HEK293 (cell line): Measurements from ENCODE around the gene GPER1.

Experiments used
- CTCF ChIA-PET: fragments of 350-600 bp; formaldehyde crosslinking; extraction: SDS; loops from one replicate; lab custom pipeline; 2021; ENCODE audit warnings: antibody characterized with exemption; lab: Yijun Ruan, JAX
- POLR2A ChIA-PET: fragments of 300-600 bp; formaldehyde crosslinking; extraction: SDS; loops from one replicate; lab custom pipeline; 2020; ENCODE audit warnings: antibody characterized with exemption, inconsistent platforms; lab: Yijun Ruan, JAX
- H3K27ac ChIP-seq: fragments of 200-500 bp; sonication (Bioruptor generic); 2 replicates; pipeline ENCODE4 v1.5.1; 2014; ENCODE audit warnings: low read depth, low read length, control low read depth, inconsistent platforms; ENCODE audit errors: extremely low read depth
- H3K36me3 ChIP-seq, 2 experiments: fragments of 200-500 bp in 1 of 2; sonication (Bioruptor generic) in 1 of 2; 1 replicate in 1 of 2; 2 replicates in 1 of 2; pipeline ENCODE4 v1.5.1; 2014 to 2017; ENCODE audit warnings: inconsistent platforms in 2 of 2, low read length in 2 of 2; ENCODE audit not compliant: control insufficient read depth in 2 of 2, insufficient read depth in 1 of 2
- H3K4me1 ChIP-seq: fragments of 200-500 bp; sonication (Bioruptor generic); 2 replicates; pipeline ENCODE4 v1.5.1; 2014; ENCODE audit warnings: mild to moderate bottlenecking, low read length, inconsistent platforms; ENCODE audit not compliant: control insufficient read depth, insufficient read depth
- H3K4me3 ChIP-seq: 2 replicates; pipeline ENCODE4 v1.5.1; 2011; ENCODE audit warnings: low read depth, mild to moderate bottlenecking, control low read depth, low read length, moderate library complexity
- H3K9me3 ChIP-seq: fragments of 200-500 bp; sonication (Bioruptor generic); 2 replicates; pipeline ENCODE4 v1.5.1; 2014; ENCODE audit warnings: low read depth, low read length, inconsistent platforms; ENCODE audit not compliant: control insufficient read depth, insufficient read depth
- ATF2 ChIP-seq: fragments of 450-650 bp; formaldehyde crosslinking; IDR thresholded peaks from 2 replicates; pipeline ENCODE4 v1.5.1; 2016; ENCODE audit warnings: missing biosample characterization, missing genetic modification characterization, low read depth
- KLF17 ChIP-seq: fragments of 450-650 bp; formaldehyde crosslinking; IDR thresholded peaks from 2 replicates; pipeline ENCODE4 v1.5.1; 2016; ENCODE audit warnings: missing biosample characterization, missing genetic modification characterization
- PRDM1 ChIP-seq: fragments of 450-650 bp; formaldehyde crosslinking; IDR thresholded peaks from 2 replicates; pipeline ENCODE4; 2016; ENCODE audit warnings: missing biosample characterization, missing genetic modification characterization
- RBAK ChIP-seq: fragments of 450-650 bp; formaldehyde crosslinking; IDR thresholded peaks from 2 replicates; pipeline ENCODE4 v1.5.1; 2016; ENCODE audit warnings: missing biosample characterization, missing genetic modification characterization
- ZBTB21 ChIP-seq: fragments of 450-650 bp; formaldehyde crosslinking; IDR thresholded peaks from 2 replicates; pipeline ENCODE4 v1.5.1; 2017; ENCODE audit warnings: missing biosample characterization, missing genetic modification characterization
- ZFP3 ChIP-seq: fragments of 450-650 bp; formaldehyde crosslinking; IDR thresholded peaks from 2 replicates; pipeline ENCODE4 v1.5.1; 2016; ENCODE audit warnings: low read depth, missing biosample characterization, missing genetic modification characterization
- ZIC2 ChIP-seq: fragments of 450-650 bp; formaldehyde crosslinking; IDR thresholded peaks from 2 replicates; pipeline ENCODE4 v1.5.1; 2016; ENCODE audit warnings: missing biosample characterization, missing genetic modification characterization
- ZNF146 ChIP-seq: fragments of 450-650 bp; formaldehyde crosslinking; IDR thresholded peaks from 2 replicates; pipeline ENCODE4 v1.5.1; 2016; ENCODE audit warnings: missing biosample characterization, missing genetic modification characterization
- ZNF221 ChIP-seq: fragments of 450-650 bp; formaldehyde crosslinking; IDR thresholded peaks from 2 replicates; pipeline ENCODE4 v1.5.1; 2017; ENCODE audit warnings: missing biosample characterization, missing genetic modification characterization, borderline replicate concordance
- ZNF24 ChIP-seq: fragments of 450-650 bp; formaldehyde crosslinking; IDR thresholded peaks from 2 replicates; pipeline ENCODE4 v1.5.1; 2016; ENCODE audit warnings: missing biosample characterization, missing genetic modification characterization
- ZNF341 ChIP-seq: fragments of 450-650 bp; formaldehyde crosslinking; IDR thresholded peaks from 2 replicates; pipeline ENCODE4; 2016; ENCODE audit warnings: low read depth, missing biosample characterization, missing genetic modification characterization
- ZNF362 ChIP-seq: fragments of 450-650 bp; formaldehyde crosslinking; IDR thresholded peaks from 2 replicates; pipeline ENCODE4 v1.5.1; 2016; ENCODE audit warnings: missing biosample characterization, missing genetic modification characterization
- ZNF366 ChIP-seq: fragments of 450-650 bp; formaldehyde crosslinking; conservative IDR thresholded peaks from 2 replicates; pipeline ENCODE4 v1.5.1; 2016; ENCODE audit warnings: missing biosample characterization, missing genetic modification characterization
- ZNF48 ChIP-seq: fragments of 450-650 bp; formaldehyde crosslinking; IDR thresholded peaks from 2 replicates; pipeline ENCODE4 v1.5.1; 2016; ENCODE audit warnings: missing biosample characterization, missing genetic modification characterization
- ZNF513 ChIP-seq: fragments of 450-650 bp; IDR thresholded peaks from 2 replicates; pipeline ENCODE4 v1.5.1; 2018; ENCODE audit warnings: missing biosample characterization, missing genetic modification characterization
- ZNF521 ChIP-seq: fragments of 450-650 bp; formaldehyde crosslinking; IDR thresholded peaks from 2 replicates; pipeline ENCODE4 v1.5.1; 2017; ENCODE audit warnings: missing biosample characterization, mild to moderate bottlenecking, missing genetic modification characterization
- ZNF624 ChIP-seq: fragments of 450-650 bp; formaldehyde crosslinking; IDR thresholded peaks from 2 replicates; pipeline ENCODE4 v1.5.1; 2017; ENCODE audit warnings: missing biosample characterization, missing genetic modification characterization
- ZNF670 ChIP-seq: fragments of 450-650 bp; formaldehyde crosslinking; IDR thresholded peaks from 2 replicates; pipeline ENCODE4 v1.5.1; 2016; ENCODE audit warnings: missing biosample characterization, missing genetic modification characterization, low read depth
- ZSCAN30 ChIP-seq: fragments of 450-650 bp; IDR thresholded peaks from 2 replicates; pipeline ENCODE4 v1.5.1; 2018; ENCODE audit warnings: missing biosample characterization, mild to moderate bottlenecking, missing genetic modification characterization, moderate library complexity
- TF ChIP-seq, protein P1 (sequence below): fragments of 450-650 bp; formaldehyde crosslinking; IDR thresholded peaks from 2 replicates; pipeline ENCODE4 v1.5.1; 2016; ENCODE audit warnings: missing biosample characterization, missing genetic modification characterization
- TF ChIP-seq, protein P2 (sequence below): fragments of 450-650 bp; formaldehyde crosslinking; IDR thresholded peaks from 2 replicates; pipeline ENCODE4 v1.5.1; 2016; ENCODE audit warnings: missing biosample characterization, missing genetic modification characterization

The GPER1 gene

DNA sequence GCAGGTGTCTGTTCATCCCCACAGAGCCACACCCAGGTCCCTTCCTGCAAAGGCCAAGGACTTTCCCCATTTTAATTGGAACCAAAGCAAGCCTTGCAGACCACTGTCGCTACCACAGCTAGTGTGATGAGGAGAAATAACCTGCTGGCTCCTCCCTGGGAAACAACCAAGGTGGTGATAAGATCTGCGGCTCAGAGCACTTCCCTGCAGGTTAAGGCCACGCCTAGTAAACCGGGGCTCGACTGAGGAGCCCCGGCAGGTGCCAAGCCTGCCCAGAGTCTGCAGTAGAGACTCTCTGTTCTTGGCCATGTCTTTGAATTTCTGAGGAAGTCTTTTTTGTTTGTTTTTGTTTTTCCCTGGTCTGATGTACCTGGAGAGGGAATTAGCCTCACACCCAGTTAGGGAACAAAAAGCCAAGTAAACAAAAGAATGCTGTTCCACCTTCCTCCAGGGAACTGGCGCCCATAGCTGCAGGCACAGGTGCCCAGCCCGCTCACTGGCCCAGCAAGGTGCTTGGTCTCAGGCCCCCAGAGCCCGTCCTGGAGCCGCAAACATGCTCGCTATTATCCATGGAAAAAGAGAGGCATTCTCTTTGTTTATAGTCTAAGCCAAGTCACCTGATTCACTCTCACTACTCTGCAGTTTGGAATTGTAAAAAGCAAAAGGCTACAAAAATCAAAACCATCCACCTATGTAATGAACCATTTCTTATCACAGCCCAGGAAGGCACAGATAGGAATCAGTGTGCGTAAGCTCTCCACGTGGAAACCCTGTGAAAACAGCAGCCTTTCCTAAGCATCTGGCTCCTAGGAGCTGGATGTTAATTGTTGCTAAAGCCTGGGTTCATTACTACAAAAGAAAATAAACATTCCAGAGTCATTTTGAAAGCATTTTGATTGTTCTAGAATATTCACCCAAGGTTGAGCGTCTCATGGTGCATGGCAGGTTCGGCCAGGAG is 40.9 kb upstream of the GPER1 start:
- peaks cover 8% of the 10 kb centered on the region for H3K4me1 ChIP-seq
- ChIA-PET CTCF (interaction anchor here (2.7 to 3.4 kb wide), 2 partner anchors 18 to 53 kb away, joined by 10 to 15 read pairs; no protein-coding TSS in a partner anchor), POLR2A (no interaction called here)
- TF ChIP-seq ZNF366 (tag by site-specific recombination) (no peak), ZNF670 (tag by site-specific recombination) (no peak), ZNF221 (tag by site-specific recombination) (no peak)
- no peaks in the 10 kb centered on the region for H3K9me3 ChIP-seq
- no peaks in the 10 kb centered on the region for H3K36me3 ChIP-seq
- no peak overlapping the region for H3K4me3 ChIP-seq
- H3K27ac ChIP-seq: no peak overlapping the region

DNA sequence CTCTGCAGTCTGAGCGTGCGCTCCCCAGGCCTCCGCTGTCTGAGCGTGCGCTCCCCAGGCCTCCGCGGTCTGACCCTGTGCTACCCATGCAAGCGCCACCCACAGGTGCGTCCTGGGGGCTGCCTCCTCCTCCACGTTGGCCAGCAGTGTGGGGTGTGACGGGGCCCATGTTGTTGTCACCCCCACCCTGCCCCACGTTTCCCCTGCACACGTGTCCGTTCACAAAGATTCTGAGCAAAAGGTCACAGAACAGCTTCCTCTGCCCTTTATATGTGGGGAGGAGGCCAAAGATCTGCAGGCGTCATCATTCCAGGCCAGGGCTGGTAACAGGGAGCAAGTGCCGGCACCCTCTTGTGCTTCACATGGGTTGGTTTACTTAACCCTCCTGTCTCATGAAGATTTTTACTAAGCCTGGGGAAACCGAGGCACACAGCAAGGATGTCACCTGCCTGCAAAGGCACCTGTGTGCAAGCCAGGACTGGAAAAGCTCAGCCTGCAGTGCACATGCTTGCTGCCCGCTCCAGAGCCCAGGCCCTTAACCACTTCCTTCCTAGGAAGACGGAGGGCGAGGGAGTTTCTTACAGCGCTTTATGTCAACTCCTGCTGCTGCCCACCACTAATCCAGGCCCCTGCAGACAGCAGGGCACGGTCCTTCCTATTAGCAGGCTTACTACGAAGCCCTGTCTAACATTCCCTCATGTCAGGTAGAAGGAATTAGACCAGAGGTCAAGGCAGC is 38.7 kb upstream of the GPER1 start:
- Histone ChIP-seq H3K9me3 (no peaks in the 10 kb centered on the region), H3K4me1 (peaks cover 3% of the 10 kb centered on the region; the same call in 1 of the 2 replicates), H3K4me3 (no peak overlapping the region), H3K27ac (no peak overlapping the region), H3K36me3 (no peaks in the 10 kb centered on the region)
- POLR2A ChIA-PET: no interaction called here
- CTCF ChIA-PET: interaction anchor here (2.7 to 3.4 kb wide), 2 partner anchors 16 to 55 kb away, joined by 10 to 15 read pairs; no protein-coding TSS in a partner anchor
- TF ChIP-seq ATF2 (tag by site-specific recombination) (no peak), ZIC2 (tag by site-specific recombination) (peak; percentile 27; the same call in 1 of the 2 replicates), ZFP3 (no peak), ZNF624 (tag by site-specific recombination) (no peak)

DNA sequence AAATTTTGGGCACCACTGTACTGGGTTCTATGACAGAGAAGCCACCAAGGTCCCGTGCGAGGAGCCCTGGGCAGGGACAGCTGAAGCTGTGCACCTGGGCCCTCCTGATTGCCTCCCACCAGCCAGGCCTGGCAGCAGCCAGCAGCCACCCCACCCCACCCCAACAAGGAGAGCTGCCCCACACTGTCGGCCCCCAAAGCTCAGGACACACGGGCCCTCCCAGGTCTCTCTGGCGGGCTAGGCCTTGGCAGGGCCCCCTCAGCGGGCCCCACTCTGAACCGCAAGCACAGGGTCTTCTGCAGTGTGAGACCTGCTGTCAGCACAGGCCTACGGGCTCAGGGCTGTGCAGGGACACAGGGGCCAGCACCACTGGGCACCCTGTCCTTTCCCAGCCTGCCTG is 38.1 kb upstream of the GPER1 start:
- POLR2A ChIA-PET: no interaction called here
- CTCF ChIA-PET: interaction anchor here (2.1 kb wide), 1 partner anchor 57 kb away, joined by 7 read pairs; no protein-coding TSS in a partner anchor
- TF ChIP-seq, protein P1, sequence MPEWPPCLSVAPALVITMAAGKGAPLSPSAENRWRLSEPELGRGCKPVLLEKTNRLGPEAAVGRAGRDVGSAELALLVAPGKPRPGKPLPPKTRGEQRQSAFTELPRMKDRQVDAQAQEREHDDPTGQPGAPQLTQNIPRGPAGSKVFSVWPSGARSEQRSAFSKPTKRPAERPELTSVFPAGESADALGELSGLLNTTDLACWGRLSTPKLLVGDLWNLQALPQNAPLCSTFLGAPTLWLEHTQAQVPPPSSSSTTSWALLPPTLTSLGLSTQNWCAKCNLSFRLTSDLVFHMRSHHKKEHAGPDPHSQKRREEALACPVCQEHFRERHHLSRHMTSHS (tag by site-specific recombination): no peak
- TF ChIP-seq ZNF146: no peak
- TF ChIP-seq ZNF48: no peak
- no peak for TF ChIP-seq ZSCAN30 (tag by site-specific recombination)
- no peak for TF ChIP-seq KLF17
- TF ChIP-seq ZNF362 (tag by site-specific recombination): no peak
- no peak for TF ChIP-seq ZBTB21 (tag by site-specific recombination)
- TF ChIP-seq ZNF341 (tag by site-specific recombination): no peak
- no peak for TF ChIP-seq ZNF513 (tag by site-specific recombination)
- no peak for TF ChIP-seq ZNF24 (tag by site-specific recombination)
- no peak for TF ChIP-seq ZNF521
- TF ChIP-seq, protein P2, sequence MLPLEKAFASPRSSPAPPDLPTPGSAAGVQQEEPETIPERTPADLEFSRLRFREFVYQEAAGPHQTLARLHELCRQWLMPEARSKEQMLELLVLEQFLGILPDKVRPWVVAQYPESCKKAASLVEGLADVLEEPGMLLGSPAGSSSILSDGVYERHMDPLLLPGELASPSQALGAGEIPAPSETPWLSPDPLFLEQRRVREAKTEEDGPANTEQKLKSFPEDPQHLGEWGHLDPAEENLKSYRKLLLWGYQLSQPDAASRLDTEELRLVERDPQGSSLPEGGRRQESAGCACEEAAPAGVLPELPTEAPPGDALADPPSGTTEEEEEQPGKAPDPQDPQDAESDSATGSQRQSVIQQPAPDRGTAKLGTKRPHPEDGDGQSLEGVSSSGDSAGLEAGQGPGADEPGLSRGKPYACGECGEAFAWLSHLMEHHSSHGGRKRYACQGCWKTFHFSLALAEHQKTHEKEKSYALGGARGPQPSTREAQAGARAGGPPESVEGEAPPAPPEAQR: no peak
- TF ChIP-seq RBAK (tag by site-specific recombination): no peak
- no peak for TF ChIP-seq PRDM1 (tag by site-specific recombination)
- TF ChIP-seq, all 188 proteins: peak for 0
- no peaks in the 10 kb centered on the region for H3K9me3 ChIP-seq
- no peak overlapping the region for H3K4me3 ChIP-seq
- no peaks in the 10 kb centered on the region for H3K36me3 ChIP-seq
- peaks cover 3% of the 10 kb centered on the region; the same call in 1 of the 2 replicates for H3K4me1 ChIP-seq
- H3K27ac ChIP-seq: no peak overlapping the region
